Measurements from ENCODE around the gene P3H3. TPM values are rescaled to one million over a fixed set of nuclear protein-coding genes. Genes with fewer than 3 reads are reported as not detected.

The P3H3 gene
- total and polyA plus RNA-seq, 2 experiments from 2014 or later: 16.4 to 38.2 TPM

GRCh38 chr12:6829536-6830220, 1.5 kb downstream of the P3H3 start:
- H2AFZ ChIP-seq: peak overlapping the region; percentile 89
- H3K27me3 ChIP-seq (ENCODE audit: insufficient read depth): peaks cover 21% of the 10 kb centered on the region
- DNase-seq (ENCODE audit: low spot score) (no peak), ATAC-seq (peak; percentile 36)
- H3K27ac ChIP-seq (ENCODE audit: low read depth): no peak overlapping the region
- peaks cover 25% of the 10 kb centered on the region for H3F3A ChIP-seq (replicated peaks; ENCODE audit: low read depth)
- Mint-ChIP-seq H3K9me3 (no peaks in the 10 kb centered on the region), H3K4me3 (peak overlapping the region; percentile 96), H3K36me3 (ENCODE audit: low read depth) (peaks cover 47% of the 10 kb centered on the region), H3K27ac (peak overlapping the region; percentile 93), H3K27me3 (ENCODE audit: insufficient read depth, low read depth, poor library complexity) (peaks cover 23% of the 10 kb centered on the region), H3K4me1 (peaks cover 38% of the 10 kb centered on the region)
- TF ChIP-seq POLR2AphosphoS5 (IDR thresholded peaks at IDR 0.05; ENCODE audit: low read depth) (peak; percentile 33; the same call in 1 of the 2 replicates), NANOG (IDR thresholded peaks at IDR 0.05; ENCODE audit: borderline replicate concordance) (no peak), CTCF (conservative IDR thresholded peaks at IDR 0.05; ENCODE audit: low read depth in 2 of 2) (peak in 1 of 2 experiments; percentile 31; a peak in 1 of 4 replicates)
- no peaks in the 10 kb centered on the region for H3K9me2 ChIP-seq (ENCODE audit: insufficient read depth)
- peak overlapping the region; percentile 98 for H3K4me3 ChIP-seq
- H3K4me1 ChIP-seq (ENCODE audit: insufficient read depth): peaks cover 21% of the 10 kb centered on the region
- no peaks in the 10 kb centered on the region for H4K20me1 ChIP-seq (replicated peaks; ENCODE audit: insufficient read depth)
- peaks cover 3% of the 10 kb centered on the region; the same call in 1 of the 2 replicates for H3K36me3 ChIP-seq (ENCODE audit: insufficient read depth)
- peaks cover 9% of the 10 kb centered on the region for H3K79me2 ChIP-seq (replicated peaks; ENCODE audit: insufficient read depth)
- peak overlapping the region; percentile 96 for H3K4me2 ChIP-seq

DNA sequence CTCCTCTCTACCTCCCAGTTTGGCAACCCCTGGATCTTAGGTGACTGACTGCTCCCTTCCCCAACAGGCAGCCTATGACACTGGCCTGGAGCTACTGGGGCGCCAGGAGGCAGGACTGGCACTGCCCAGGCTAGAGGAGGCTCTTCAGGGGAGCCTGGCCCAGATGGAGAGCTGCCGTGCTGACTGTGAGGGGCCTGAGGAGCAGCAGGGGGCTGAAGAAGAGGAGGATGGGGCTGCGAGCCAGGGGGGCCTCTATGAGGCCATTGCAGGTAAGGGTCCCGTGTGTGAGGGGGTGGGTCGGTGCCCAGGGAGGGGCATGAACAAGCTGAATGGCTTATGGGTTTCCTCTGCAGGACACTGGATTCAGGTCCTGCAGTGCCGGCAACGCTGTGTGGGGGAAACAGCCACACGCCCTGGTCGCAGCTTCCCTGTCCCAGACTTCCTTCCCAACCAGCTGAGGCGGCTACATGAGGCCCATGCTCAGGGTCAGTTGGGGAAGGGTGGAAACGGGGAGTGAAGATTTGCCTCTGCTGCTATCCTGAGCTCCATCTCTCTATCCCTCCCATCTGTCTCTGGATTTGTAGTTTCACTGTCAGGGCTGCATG, 2.2 kb downstream of the P3H3 start:
- H3K4me1 Mint-ChIP-seq: peaks cover 36% of the 10 kb centered on the region
- peaks cover 3% of the 10 kb centered on the region; the same call in 1 of the 2 replicates for H3K36me3 ChIP-seq (ENCODE audit: insufficient read depth)
- H3K9me3 Mint-ChIP-seq: no peaks in the 10 kb centered on the region
- H3K9me2 ChIP-seq (ENCODE audit: insufficient read depth): no peaks in the 10 kb centered on the region
- no peak overlapping the region for H2AFZ ChIP-seq
- ATAC-seq: no peak
- peaks cover 14% of the 10 kb centered on the region; the same call in 1 of the 2 replicates for H3K27me3 ChIP-seq (ENCODE audit: insufficient read depth)
- H3K4me3 ChIP-seq: peak overlapping the region; percentile 98
- H3K4me1 ChIP-seq (ENCODE audit: insufficient read depth): peaks cover 21% of the 10 kb centered on the region
- peaks cover 25% of the 10 kb centered on the region for H3K27me3 Mint-ChIP-seq (ENCODE audit: insufficient read depth, low read depth, poor library complexity)
- DNase-seq (ENCODE audit: low spot score): no peak
- H3K27ac Mint-ChIP-seq: no peak overlapping the region
- peak overlapping the region; percentile 96 for H3K4me3 Mint-ChIP-seq
- no peak overlapping the region for H3K4me2 ChIP-seq
- no peak overlapping the region for H3K27ac ChIP-seq (ENCODE audit: low read depth)
- 0 out of 2 replicates have a peak, but pooled peaks cover 3% of the 10 kb centered on the region for H4K20me1 ChIP-seq (replicated peaks; ENCODE audit: insufficient read depth)
- H3K36me3 Mint-ChIP-seq (ENCODE audit: low read depth): peaks cover 48% of the 10 kb centered on the region
- peaks cover 29% of the 10 kb centered on the region for H3F3A ChIP-seq (replicated peaks; ENCODE audit: low read depth)
- H3K79me2 ChIP-seq (replicated peaks; ENCODE audit: insufficient read depth): peaks cover 9% of the 10 kb centered on the region
- TF ChIP-seq REST (IDR thresholded peaks at IDR 0.05; ENCODE audit: unreplicated experiment) (no peak), CTCF (conservative IDR thresholded peaks at IDR 0.05; ENCODE audit: low read depth in 2 of 2) (no peak), NANOG (IDR thresholded peaks at IDR 0.05; ENCODE audit: borderline replicate concordance) (no peak), ZNF331 (CRISPR knock-in tag; IDR thresholded peaks at IDR 0.05; ENCODE audit: low read depth) (no peak), STAT1 (IDR thresholded peaks at IDR 0.05; ENCODE audit: unreplicated experiment) (no peak)
